Measurements from ENCODE around the gene OR52D1. TPM values are rescaled to one million over a fixed set of nuclear protein-coding genes. Genes with fewer than 3 reads are reported as not detected.

OR52D1 gene
- total RNA-seq, 1 experiment from 2014 or later: not detected

DNA sequence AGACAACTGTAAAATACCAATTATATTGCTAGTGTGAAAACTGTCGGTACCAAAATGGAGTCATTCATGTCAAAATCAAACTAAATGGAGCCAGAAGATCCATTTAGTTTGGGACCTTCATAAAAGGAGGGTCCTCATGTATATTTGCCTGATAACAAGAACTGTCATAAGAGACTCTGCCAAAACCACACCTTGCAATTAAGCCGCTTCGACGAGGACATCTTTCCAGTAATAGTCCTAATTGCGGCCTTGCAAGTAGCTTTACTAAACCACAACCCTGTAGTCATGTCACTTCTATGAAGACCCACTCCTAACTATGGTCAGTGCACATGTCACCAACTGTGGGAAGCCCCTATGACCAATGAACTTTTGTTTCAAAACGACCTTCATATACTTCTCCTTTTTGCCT lies 11.9 kb downstream of the OR52D1 start:
- peak overlapping the region; percentile 33 for H3K9ac ChIP-seq (ENCODE audit: low read length)
- H3K9me2 ChIP-seq (ENCODE audit: insufficient read depth): no peaks in the 10 kb centered on the region
- H3K36me3 ChIP-seq (ENCODE audit: control insufficient read depth in 1 of 2, insufficient read depth in 2 of 2, low read length in 2 of 2): peaks cover 9 to 88% of the 10 kb centered on the region in 2 experiments
- CTCF ChIA-PET: no interaction called here
- H3K4me2 ChIP-seq (ENCODE audit: low read length): peak overlapping the region; percentile 24; the same call in 1 of the 2 replicates
- TF ChIP-seq ELF1 (IDR thresholded peaks at IDR 0.05; ENCODE audit: borderline replicate concordance, low read depth) (no peak), RAD21 (IDR thresholded peaks at IDR 0.05; ENCODE audit: low read depth) (no peak), JUND (IDR thresholded peaks at IDR 0.05) (no peak)
- TF ChIP-seq, protein P1, sequence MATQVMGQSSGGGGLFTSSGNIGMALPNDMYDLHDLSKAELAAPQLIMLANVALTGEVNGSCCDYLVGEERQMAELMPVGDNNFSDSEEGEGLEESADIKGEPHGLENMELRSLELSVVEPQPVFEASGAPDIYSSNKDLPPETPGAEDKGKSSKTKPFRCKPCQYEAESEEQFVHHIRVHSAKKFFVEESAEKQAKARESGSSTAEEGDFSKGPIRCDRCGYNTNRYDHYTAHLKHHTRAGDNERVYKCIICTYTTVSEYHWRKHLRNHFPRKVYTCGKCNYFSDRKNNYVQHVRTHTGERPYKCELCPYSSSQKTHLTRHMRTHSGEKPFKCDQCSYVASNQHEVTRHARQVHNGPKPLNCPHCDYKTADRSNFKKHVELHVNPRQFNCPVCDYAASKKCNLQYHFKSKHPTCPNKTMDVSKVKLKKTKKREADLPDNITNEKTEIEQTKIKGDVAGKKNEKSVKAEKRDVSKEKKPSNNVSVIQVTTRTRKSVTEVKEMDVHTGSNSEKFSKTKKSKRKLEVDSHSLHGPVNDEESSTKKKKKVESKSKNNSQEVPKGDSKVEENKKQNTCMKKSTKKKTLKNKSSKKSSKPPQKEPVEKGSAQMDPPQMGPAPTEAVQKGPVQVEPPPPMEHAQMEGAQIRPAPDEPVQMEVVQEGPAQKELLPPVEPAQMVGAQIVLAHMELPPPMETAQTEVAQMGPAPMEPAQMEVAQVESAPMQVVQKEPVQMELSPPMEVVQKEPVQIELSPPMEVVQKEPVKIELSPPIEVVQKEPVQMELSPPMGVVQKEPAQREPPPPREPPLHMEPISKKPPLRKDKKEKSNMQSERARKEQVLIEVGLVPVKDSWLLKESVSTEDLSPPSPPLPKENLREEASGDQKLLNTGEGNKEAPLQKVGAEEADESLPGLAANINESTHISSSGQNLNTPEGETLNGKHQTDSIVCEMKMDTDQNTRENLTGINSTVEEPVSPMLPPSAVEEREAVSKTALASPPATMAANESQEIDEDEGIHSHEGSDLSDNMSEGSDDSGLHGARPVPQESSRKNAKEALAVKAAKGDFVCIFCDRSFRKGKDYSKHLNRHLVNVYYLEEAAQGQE (IDR thresholded peaks at IDR 0.05; ENCODE audit: low read depth): no peak
- RAD21 ChIA-PET (ENCODE audit: low non-redundant PET in 1 of 2, low total read pairs in 2 of 2, uncharacterized antibody in 2 of 2, unreplicated experiment in 2 of 2): no interaction called here
- no peaks in the 10 kb centered on the region for H3K27me3 ChIP-seq (ENCODE audit: insufficient read depth, low read length)
- no peak overlapping the region for H3K4me3 ChIP-seq (replicated peaks in 1 of 2; ENCODE audit: low read depth in 1 of 2, low read length in 2 of 2)
- ATAC-seq (no peak), DNase-seq (ENCODE audit: low read depth, low spot score) (no peak)
- intact Hi-C loops (cut with micrococcal nuclease): no loop called here
- H2AFZ ChIP-seq (ENCODE audit: low read depth, low read length, poor library complexity, severe bottlenecking): no peak overlapping the region
- H3K27ac ChIP-seq (ENCODE audit: low read depth, low read length): peak overlapping the region; percentile 26; the same call in 1 of the 2 replicates
- peaks cover 48% of the 10 kb centered on the region; the same call in 1 of the 2 replicates for H4K20me1 ChIP-seq (ENCODE audit: insufficient read depth)
- H3K4me1 ChIP-seq (ENCODE audit: control insufficient read depth in 1 of 2, insufficient read depth in 2 of 2, low read length in 2 of 2): peaks cover 10 to 86% of the 10 kb centered on the region in 2 experiments
- POLR2A ChIA-PET: no interaction called here
- BruUV-seq (replicated peaks): no TSS peak
- H3K9me3 ChIP-seq (ENCODE audit: control insufficient read depth in 1 of 2, insufficient read depth in 1 of 2, low read depth in 1 of 2, low read length in 2 of 2): no peaks in the 10 kb centered on the region
- H3K79me2 ChIP-seq (ENCODE audit: insufficient read depth, low read length): peaks cover 100% of the 10 kb centered on the region

DNA sequence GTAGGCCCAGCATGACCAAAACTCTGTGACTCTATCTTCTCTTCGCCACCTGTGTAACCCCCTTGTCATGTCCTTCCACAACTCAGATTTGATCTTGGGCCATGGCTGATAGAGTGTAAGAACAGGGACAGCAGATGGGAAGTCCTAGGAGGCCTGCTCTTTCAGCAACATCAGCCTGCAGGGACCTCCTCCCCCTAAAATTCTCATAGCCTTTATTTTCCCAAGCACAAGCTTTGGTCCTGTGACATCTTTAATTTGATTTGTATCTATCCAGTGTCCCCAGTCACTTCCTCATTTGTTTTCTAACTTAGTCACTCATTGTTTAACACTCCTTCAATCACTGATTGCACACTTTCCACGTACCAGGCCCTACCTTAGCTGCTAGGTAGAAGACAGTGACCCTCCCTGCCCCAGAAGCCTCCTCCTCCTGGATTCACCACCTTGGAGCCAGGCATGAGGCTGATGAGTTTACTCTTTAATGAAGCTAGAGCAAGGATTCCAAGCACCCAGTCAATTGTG lies 16.0 kb downstream of the OR52D1 start:
- Histone ChIP-seq H3K36me3 (ENCODE audit: control insufficient read depth in 1 of 2, insufficient read depth in 2 of 2, low read length in 2 of 2) (peaks cover 4 to 51% of the 10 kb centered on the region in 2 experiments; a peak in 3 of 4 replicates), H3K9me3 (ENCODE audit: control insufficient read depth in 1 of 2, insufficient read depth in 1 of 2, low read depth in 1 of 2, low read length in 2 of 2) (no peaks in the 10 kb centered on the region), H3K9ac (ENCODE audit: low read length) (peak overlapping the region; percentile 96), H3K79me2 (ENCODE audit: insufficient read depth, low read length) (peaks cover 60% of the 10 kb centered on the region), H3K4me3 (replicated peaks in 1 of 2; ENCODE audit: low read depth in 1 of 2, low read length in 2 of 2) (peak overlapping the region; percentile 61 to 93), H3K9me2 (ENCODE audit: insufficient read depth) (no peaks in the 10 kb centered on the region), H3K4me1 (ENCODE audit: control insufficient read depth in 1 of 2, insufficient read depth in 2 of 2, low read length in 2 of 2) (peaks cover 10 to 60% of the 10 kb centered on the region in 2 experiments), H3K27me3 (ENCODE audit: insufficient read depth, low read length) (no peaks in the 10 kb centered on the region), H3K27ac (ENCODE audit: low read depth, low read length) (peak overlapping the region; percentile 65), H2AFZ (ENCODE audit: low read depth, low read length, poor library complexity, severe bottlenecking) (no peak overlapping the region), H3K4me2 (ENCODE audit: low read length) (peak overlapping the region; percentile 98), H4K20me1 (ENCODE audit: insufficient read depth) (peaks cover 39% of the 10 kb centered on the region; the same call in 1 of the 2 replicates)
- DNase-seq (ENCODE audit: low read depth, low spot score): no peak
- ATAC-seq: no peak
- RAD21 ChIA-PET (ENCODE audit: low non-redundant PET in 1 of 2, low total read pairs in 2 of 2, uncharacterized antibody in 2 of 2, unreplicated experiment in 2 of 2): no interaction called here
- CTCF ChIA-PET: no interaction called here
- no TSS peak for BruUV-seq (replicated peaks)
- intact Hi-C loops (cut with micrococcal nuclease): no loop called here
- POLR2A ChIA-PET: interaction anchor here (1.3 to 3.2 kb wide), 8 partner anchors 10 to 99 kb away, joined by 4 to 56 read pairs (median 10); partner anchors contain the start of gene UBQLNL
- no peak for TF ChIP-seq SP1 (IDR thresholded peaks at IDR 0.05; ENCODE audit: low read depth)
- TF ChIP-seq, protein P2, sequence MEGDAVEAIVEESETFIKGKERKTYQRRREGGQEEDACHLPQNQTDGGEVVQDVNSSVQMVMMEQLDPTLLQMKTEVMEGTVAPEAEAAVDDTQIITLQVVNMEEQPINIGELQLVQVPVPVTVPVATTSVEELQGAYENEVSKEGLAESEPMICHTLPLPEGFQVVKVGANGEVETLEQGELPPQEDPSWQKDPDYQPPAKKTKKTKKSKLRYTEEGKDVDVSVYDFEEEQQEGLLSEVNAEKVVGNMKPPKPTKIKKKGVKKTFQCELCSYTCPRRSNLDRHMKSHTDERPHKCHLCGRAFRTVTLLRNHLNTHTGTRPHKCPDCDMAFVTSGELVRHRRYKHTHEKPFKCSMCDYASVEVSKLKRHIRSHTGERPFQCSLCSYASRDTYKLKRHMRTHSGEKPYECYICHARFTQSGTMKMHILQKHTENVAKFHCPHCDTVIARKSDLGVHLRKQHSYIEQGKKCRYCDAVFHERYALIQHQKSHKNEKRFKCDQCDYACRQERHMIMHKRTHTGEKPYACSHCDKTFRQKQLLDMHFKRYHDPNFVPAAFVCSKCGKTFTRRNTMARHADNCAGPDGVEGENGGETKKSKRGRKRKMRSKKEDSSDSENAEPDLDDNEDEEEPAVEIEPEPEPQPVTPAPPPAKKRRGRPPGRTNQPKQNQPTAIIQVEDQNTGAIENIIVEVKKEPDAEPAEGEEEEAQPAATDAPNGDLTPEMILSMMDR (IDR thresholded peaks at IDR 0.05 in 2 of 3, conservative IDR thresholded peaks at IDR 0.05 in 1 of 3; ENCODE audit: borderline replicate concordance in 1 of 3, insufficient read depth in 1 of 3, low read depth in 2 of 3, low read length in 2 of 3): no peak
- TF ChIP-seq JUND (IDR thresholded peaks at IDR 0.05): no peak
- TF ChIP-seq, protein P3, sequence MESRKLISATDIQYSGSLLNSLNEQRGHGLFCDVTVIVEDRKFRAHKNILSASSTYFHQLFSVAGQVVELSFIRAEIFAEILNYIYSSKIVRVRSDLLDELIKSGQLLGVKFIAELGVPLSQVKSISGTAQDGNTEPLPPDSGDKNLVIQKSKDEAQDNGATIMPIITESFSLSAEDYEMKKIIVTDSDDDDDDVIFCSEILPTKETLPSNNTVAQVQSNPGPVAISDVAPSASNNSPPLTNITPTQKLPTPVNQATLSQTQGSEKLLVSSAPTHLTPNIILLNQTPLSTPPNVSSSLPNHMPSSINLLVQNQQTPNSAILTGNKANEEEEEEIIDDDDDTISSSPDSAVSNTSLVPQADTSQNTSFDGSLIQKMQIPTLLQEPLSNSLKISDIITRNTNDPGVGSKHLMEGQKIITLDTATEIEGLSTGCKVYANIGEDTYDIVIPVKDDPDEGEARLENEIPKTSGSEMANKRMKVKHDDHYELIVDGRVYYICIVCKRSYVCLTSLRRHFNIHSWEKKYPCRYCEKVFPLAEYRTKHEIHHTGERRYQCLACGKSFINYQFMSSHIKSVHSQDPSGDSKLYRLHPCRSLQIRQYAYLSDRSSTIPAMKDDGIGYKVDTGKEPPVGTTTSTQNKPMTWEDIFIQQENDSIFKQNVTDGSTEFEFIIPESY (IDR thresholded peaks at IDR 0.05; ENCODE audit: extremely low read depth, insufficient replicate concordance, low read length): no peak
- TF ChIP-seq CBX3 (IDR thresholded peaks at IDR 0.05; ENCODE audit: low read depth): no peak
- TF ChIP-seq POLR2AphosphoS5 (IDR thresholded peaks at IDR 0.05; ENCODE audit: low read depth, low read length): no peak
- TF ChIP-seq POLR2A (IDR thresholded peaks at IDR 0.05; ENCODE audit: borderline replicate concordance, extremely low read depth, insufficient read depth, insufficient read length): no peak
- no peak for TF ChIP-seq TCF7L2 (IDR thresholded peaks at IDR 0.05; ENCODE audit: borderline replicate concordance, extremely low read depth, insufficient read depth, insufficient read length)

All from HCT116 (cell line).